SHP77 (cell line): ENCODE data around the gene LIFR.

Experiments
- DNase-seq, 2 experiments: peaks; one replicate each; lab custom pipeline; 2025; lab: John Stamatoyannopoulos, UW

LIFR gene

GRCh38 chr5:38465702-38466423 is 90.6 kb downstream of the LIFR start:
- DNase-seq = no peak

- no peak for DNase-seq
These were observed 91.4 kb downstream of the LIFR start for GRCh38 chr5:38465061-38465460.

- DNase-seq = no peak
These were observed 92.6 kb downstream of the LIFR start for GRCh38 chr5:38463634-38464521.

GRCh38 chr5:38462976-38463633 is 93.3 kb downstream of the LIFR start:
- peak in 1 of 2 experiments; percentile 39 for DNase-seq

- DNase-seq = no peak
These were observed 98.3 kb downstream of the LIFR start for GRCh38 chr5:38458174-38458573.

- DNase-seq = peak in 1 of 2 experiments; percentile 29
These were observed 99.6 kb downstream of the LIFR start for GRCh38 chr5:38456657-38457399.

GRCh38 chr5:38455796-38456330 is 100.6 kb downstream of the LIFR start:
- no peak for DNase-seq

GRCh38 chr5:38453921-38454320 is 102.5 kb downstream of the LIFR start:
- DNase-seq = no peak

GRCh38 chr5:38453506-38453905 is 102.9 kb downstream of the LIFR start:
- no peak for DNase-seq

- DNase-seq = no peak
These were observed 104.2 kb downstream of the LIFR start for GRCh38 chr5:38452201-38452600.

GRCh38 chr5:38451074-38451725 is 105.2 kb downstream of the LIFR start:
- no peak for DNase-seq

GRCh38 chr5:38450627-38451026 is 105.8 kb downstream of the LIFR start:
- DNase-seq = no peak

GRCh38 chr5:38448568-38449350 is 107.7 kb downstream of the LIFR start:
- no peak for DNase-seq

GRCh38 chr5:38447786-38448185 is 108.7 kb downstream of the LIFR start:
- no peak for DNase-seq

GRCh38 chr5:38447056-38447455 is 109.4 kb downstream of the LIFR start:
- DNase-seq = no peak

- DNase-seq = no peak
These were observed 110.4 kb downstream of the LIFR start for GRCh38 chr5:38446029-38446522.

GRCh38 chr5:38445374-38446028 is 110.9 kb downstream of the LIFR start:
- DNase-seq = no peak

- DNase-seq = no peak
These were observed 113.1 kb downstream of the LIFR start for GRCh38 chr5:38443390-38443789.

- DNase-seq = no peak
These were observed 114.2 kb downstream of the LIFR start for GRCh38 chr5:38442247-38442573.
